Caco-2 (cell line): ENCODE results near the gene FOXP1. TPM values are rescaled to one million over a fixed set of nuclear protein-coding genes. Genes with fewer than 3 reads are reported as not detected.

ENCODE experiments used
- BruUV-seq: library from RNA; stranded (reverse); fragments of 400-500 nt; replicated peaks from 2 replicates; lab custom pipeline; 2021; lab: Mats Ljungman, UMichigan
- CTCF ChIA-PET: fragments of 300-600 bp; sonication (Branson Sonifier 250); formaldehyde crosslinking; loops from one replicate; lab custom pipeline; 2022; ENCODE audit warnings: antibody characterized with exemption; lab: Charles Lee
- POLR2A ChIA-PET: fragments of 300-600 bp; sonication (Branson Sonifier 250); formaldehyde crosslinking; loops from one replicate; lab custom pipeline; 2022; ENCODE audit warnings: antibody characterized with exemption; lab: Charles Lee
- DNase-seq, 2 experiments: peaks; one replicate each; pipeline versions ENCODE4 v3.0.0 to v3.0.0-alpha.2; 2020 to 2022
- H3K27me3 ChIP-seq: replicated peaks from 2 replicates; pipeline ENCODE4 v1.6.0; 2011; ENCODE audit warnings: low read length; ENCODE audit not compliant: control insufficient read depth, insufficient read depth
- H3K36me3 ChIP-seq: 2 replicates; pipeline ENCODE4 v1.5.1; 2011; ENCODE audit warnings: low read length; ENCODE audit not compliant: control insufficient read depth, insufficient read depth
- H3K4me1 ChIP-seq: fragments of 250-450 bp; sonication (Bioruptor Pico); 2 replicates; pipeline ENCODE4 v1.5.1; 2020; ENCODE audit warnings: mild to moderate bottlenecking
- H3K4me3 ChIP-seq: 2 replicates; pipeline ENCODE4 v1.5.1; 2011; ENCODE audit warnings: low read depth, mild to moderate bottlenecking, control low read depth, low read length
- H3K9me3 ChIP-seq: fragments of 250-450 bp; sonication (Bioruptor Pico); 2 replicates; pipeline ENCODE4 v1.5.1; 2020; ENCODE audit warnings: mild to moderate bottlenecking, moderate library complexity
- H3K27ac Mint-ChIP-seq: one replicate; pipeline ENCODE4 v1.8.0; 2022; ENCODE audit warnings: mixed read lengths; ENCODE audit not compliant: unreplicated experiment
- H3K27me3 Mint-ChIP-seq: one replicate; pipeline ENCODE4 v1.8.0; 2022; ENCODE audit warnings: mixed read lengths; ENCODE audit not compliant: insufficient read depth, unreplicated experiment
- H3K36me3 Mint-ChIP-seq: one replicate; pipeline ENCODE4 v1.8.0; 2022; ENCODE audit warnings: mild to moderate bottlenecking, mixed read lengths; ENCODE audit not compliant: insufficient read depth, unreplicated experiment
- H3K4me1 Mint-ChIP-seq: one replicate; pipeline ENCODE4 v1.8.0; 2022; ENCODE audit warnings: low read depth, mixed read lengths; ENCODE audit not compliant: unreplicated experiment
- H3K4me3 Mint-ChIP-seq: one replicate; pipeline ENCODE4 v1.8.0; 2022; ENCODE audit warnings: mild to moderate bottlenecking, moderate library complexity, mixed read lengths; ENCODE audit not compliant: unreplicated experiment
- H3K9me3 Mint-ChIP-seq: one replicate; pipeline ENCODE4 v1.8.0; 2022; ENCODE audit warnings: mixed read lengths; ENCODE audit not compliant: unreplicated experiment
- intact Hi-C: fragments of 100-400 bp; cut with micrococcal nuclease; formaldehyde crosslinking; loops from one replicate; pipeline ENCODE4 v1.10.0; 2022; ENCODE audit not compliant: unreplicated experiment
- total RNA-seq: library from RNA; stranded (reverse); gene quantifications from 2 replicates; pipeline ENCODE4 v1.2.3, GENCODE V29; 2022
- TF ChIP-seq, protein P1 (sequence below), 2 experiments: fragments of 200-600 bp in 1 of 2; IDR thresholded peaks; 1 replicate in 1 of 2; 2 replicates in 1 of 2; pipeline versions ENCODE4 v1.5.1 to v1.8.0; 2011 to 2022; ENCODE audit warnings: antibody characterized with exemption in 1 of 2, control low read depth in 1 of 2, inconsistent platforms in 1 of 2, low read depth in 1 of 2, low read length in 1 of 2, mild to moderate bottlenecking in 1 of 2, moderate library complexity in 1 of 2; ENCODE audit not compliant: insufficient read depth in 1 of 2, severe bottlenecking in 1 of 2, unreplicated experiment in 1 of 2

Gene FOXP1
- total RNA-seq, 1 experiment from 2014 or later, result 131 TPM

DNA sequence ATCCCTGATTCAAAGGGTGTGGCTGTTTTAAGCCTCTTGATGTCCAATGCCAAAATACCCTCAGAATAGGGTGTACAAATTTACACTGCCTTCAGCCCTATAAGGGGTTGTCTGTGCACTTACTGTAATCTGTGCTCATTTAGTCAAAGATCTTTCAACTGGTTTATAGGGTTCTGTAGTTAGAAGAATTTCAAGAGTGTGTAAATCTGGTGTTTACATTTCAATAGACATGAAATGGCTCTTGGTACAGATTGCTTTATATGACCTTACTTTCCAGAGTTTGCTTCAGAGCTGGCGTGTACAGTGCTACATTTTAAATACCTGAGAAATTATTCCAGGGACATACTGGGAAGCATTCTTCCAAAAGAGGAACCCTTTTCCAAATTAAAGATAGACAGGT lies 399.3 kb downstream of the FOXP1 start:
- Mint-ChIP-seq H3K36me3 (peaks cover 30% of the 10 kb centered on the region), H3K4me1 (peaks cover 18% of the 10 kb centered on the region), H3K27me3 (no peaks in the 10 kb centered on the region), H3K4me3 (no peak overlapping the region), H3K27ac (no peak overlapping the region), H3K9me3 (no peaks in the 10 kb centered on the region)
- Histone ChIP-seq H3K27me3 (no peaks in the 10 kb centered on the region), H3K9me3 (no peaks in the 10 kb centered on the region), H3K36me3 (no peaks in the 10 kb centered on the region; the same call in 1 of the 2 replicates), H3K4me3 (no peak overlapping the region), H3K4me1 (peaks cover 28% of the 10 kb centered on the region)
- no peak for DNase-seq
- intact Hi-C loops, result no loop called here
- POLR2A ChIA-PET, result no interaction called here
- TF ChIP-seq, protein P1, sequence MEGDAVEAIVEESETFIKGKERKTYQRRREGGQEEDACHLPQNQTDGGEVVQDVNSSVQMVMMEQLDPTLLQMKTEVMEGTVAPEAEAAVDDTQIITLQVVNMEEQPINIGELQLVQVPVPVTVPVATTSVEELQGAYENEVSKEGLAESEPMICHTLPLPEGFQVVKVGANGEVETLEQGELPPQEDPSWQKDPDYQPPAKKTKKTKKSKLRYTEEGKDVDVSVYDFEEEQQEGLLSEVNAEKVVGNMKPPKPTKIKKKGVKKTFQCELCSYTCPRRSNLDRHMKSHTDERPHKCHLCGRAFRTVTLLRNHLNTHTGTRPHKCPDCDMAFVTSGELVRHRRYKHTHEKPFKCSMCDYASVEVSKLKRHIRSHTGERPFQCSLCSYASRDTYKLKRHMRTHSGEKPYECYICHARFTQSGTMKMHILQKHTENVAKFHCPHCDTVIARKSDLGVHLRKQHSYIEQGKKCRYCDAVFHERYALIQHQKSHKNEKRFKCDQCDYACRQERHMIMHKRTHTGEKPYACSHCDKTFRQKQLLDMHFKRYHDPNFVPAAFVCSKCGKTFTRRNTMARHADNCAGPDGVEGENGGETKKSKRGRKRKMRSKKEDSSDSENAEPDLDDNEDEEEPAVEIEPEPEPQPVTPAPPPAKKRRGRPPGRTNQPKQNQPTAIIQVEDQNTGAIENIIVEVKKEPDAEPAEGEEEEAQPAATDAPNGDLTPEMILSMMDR (IDR thresholded peaks at IDR 0.05; ENCODE audit: insufficient read depth in 1 of 2, low read depth in 1 of 2, low read length in 1 of 2, severe bottlenecking in 1 of 2, unreplicated experiment in 1 of 2), result no peak
- BruUV-seq, result no TSS peak
- CTCF ChIA-PET, result no interaction called here

DNA sequence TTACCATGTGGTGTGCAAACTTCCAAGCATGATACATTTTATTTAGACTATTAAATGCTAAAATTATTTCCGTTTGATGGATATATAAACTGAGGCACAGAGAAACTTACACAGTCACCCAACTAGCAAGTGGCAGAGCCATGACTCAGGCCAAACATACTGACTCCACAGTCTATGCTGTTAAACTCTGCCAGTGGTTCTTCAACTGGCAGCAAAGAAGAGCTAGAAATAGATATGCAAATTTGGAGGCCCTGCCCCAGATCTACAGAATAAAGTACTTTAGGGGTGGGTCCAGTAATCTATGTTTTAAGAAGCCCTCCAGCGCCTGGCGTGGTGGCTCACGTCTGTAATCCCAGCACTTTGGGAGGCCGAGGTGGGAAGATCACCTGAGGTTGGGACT lies 400.0 kb downstream of the FOXP1 start:
- H3K4me3 ChIP-seq, result no peak overlapping the region
- BruUV-seq, result no TSS peak
- Mint-ChIP-seq H3K27me3 (no peaks in the 10 kb centered on the region), H3K27ac (no peak overlapping the region), H3K4me3 (no peak overlapping the region), H3K4me1 (peaks cover 11% of the 10 kb centered on the region), H3K36me3 (peaks cover 30% of the 10 kb centered on the region), H3K9me3 (no peaks in the 10 kb centered on the region)
- peaks cover 20% of the 10 kb centered on the region for H3K4me1 ChIP-seq
- H3K27me3 ChIP-seq, result no peaks in the 10 kb centered on the region
- intact Hi-C loops, result no loop called here
- no peaks in the 10 kb centered on the region for H3K9me3 ChIP-seq
- TF ChIP-seq, protein P1 (IDR thresholded peaks at IDR 0.05; ENCODE audit: insufficient read depth in 1 of 2, low read depth in 1 of 2, low read length in 1 of 2, severe bottlenecking in 1 of 2, unreplicated experiment in 1 of 2), result no peak
- ChIA-PET POLR2A (no interaction called here), CTCF (no interaction called here)
- no peaks in the 10 kb centered on the region; the same call in 1 of the 2 replicates for H3K36me3 ChIP-seq
- DNase-seq, result no peak

DNA sequence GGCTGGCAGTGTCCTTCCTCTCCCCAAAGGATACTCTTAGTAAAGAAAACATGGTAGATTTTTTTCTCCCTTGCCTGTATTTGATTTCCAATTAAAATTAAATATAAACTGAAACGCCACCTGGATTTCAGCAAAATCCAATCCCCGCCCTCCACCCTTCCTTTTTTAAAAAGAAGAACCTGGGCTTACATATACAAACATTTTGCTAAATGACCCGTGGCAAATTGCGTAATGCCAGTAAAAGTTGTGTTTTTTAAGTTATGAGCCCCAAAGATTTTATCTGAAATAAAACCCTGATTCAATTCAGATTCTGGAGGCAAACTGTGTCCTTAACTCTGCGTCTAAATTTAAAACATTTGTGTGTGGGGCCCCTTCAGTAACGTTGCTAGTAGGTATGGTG lies 403.0 kb downstream of the FOXP1 start:
- TF ChIP-seq, protein P1 (IDR thresholded peaks at IDR 0.05; ENCODE audit: insufficient read depth in 1 of 2, low read depth in 1 of 2, low read length in 1 of 2, severe bottlenecking in 1 of 2, unreplicated experiment in 1 of 2), result no peak
- H3K4me1 Mint-ChIP-seq, result peaks cover 28% of the 10 kb centered on the region
- Histone ChIP-seq H3K9me3 (no peaks in the 10 kb centered on the region), H3K27me3 (no peaks in the 10 kb centered on the region), H3K4me3 (no peak overlapping the region), H3K4me1 (peaks cover 28% of the 10 kb centered on the region), H3K36me3 (no peaks in the 10 kb centered on the region; the same call in 1 of the 2 replicates)
- no peak overlapping the region for H3K4me3 Mint-ChIP-seq
- no peaks in the 10 kb centered on the region for H3K9me3 Mint-ChIP-seq
- no peaks in the 10 kb centered on the region for H3K27me3 Mint-ChIP-seq
- DNase-seq, result no peak
- BruUV-seq, result no TSS peak
- CTCF ChIA-PET, result no interaction called here
- peak overlapping the region; percentile 55 for H3K27ac Mint-ChIP-seq
- POLR2A ChIA-PET, result no interaction called here
- intact Hi-C loops, result no loop called here
- peaks cover 32% of the 10 kb centered on the region for H3K36me3 Mint-ChIP-seq
